NB4 (cell line): Measurements from ENCODE around the gene RS1.

Experiments used
- DNase-seq: peaks from one replicate; pipeline ENCODE4 v3.0.0; 2010; ENCODE audit warnings: low read depth
- H3K4me3 ChIP-seq: one replicate; pipeline ENCODE4 v1.5.1; 2011; ENCODE audit warnings: mild to moderate bottlenecking, low read depth, low read length, moderate library complexity
- MYC ChIP-seq: IDR thresholded peaks from 2 replicates; pipeline ENCODE4 v1.6.1; 2011; ENCODE audit warnings: low read depth, low read length
- POLR2A ChIP-seq: IDR thresholded peaks from 2 replicates; pipeline ENCODE4 v1.6.1; 2011; ENCODE audit warnings: mild to moderate bottlenecking; ENCODE audit not compliant: insufficient read length; ENCODE audit errors: extremely low read depth
- TF ChIP-seq, protein P1 (sequence below): IDR thresholded peaks from 2 replicates; pipeline ENCODE4 v1.6.1; 2011; ENCODE audit warnings: low read depth, low read length
- TF ChIP-seq, protein P2 (sequence below): IDR thresholded peaks from one replicate; pipeline ENCODE4 v1.5.1; 2012; ENCODE audit warnings: low read depth, low read length

The RS1 gene

DNA sequence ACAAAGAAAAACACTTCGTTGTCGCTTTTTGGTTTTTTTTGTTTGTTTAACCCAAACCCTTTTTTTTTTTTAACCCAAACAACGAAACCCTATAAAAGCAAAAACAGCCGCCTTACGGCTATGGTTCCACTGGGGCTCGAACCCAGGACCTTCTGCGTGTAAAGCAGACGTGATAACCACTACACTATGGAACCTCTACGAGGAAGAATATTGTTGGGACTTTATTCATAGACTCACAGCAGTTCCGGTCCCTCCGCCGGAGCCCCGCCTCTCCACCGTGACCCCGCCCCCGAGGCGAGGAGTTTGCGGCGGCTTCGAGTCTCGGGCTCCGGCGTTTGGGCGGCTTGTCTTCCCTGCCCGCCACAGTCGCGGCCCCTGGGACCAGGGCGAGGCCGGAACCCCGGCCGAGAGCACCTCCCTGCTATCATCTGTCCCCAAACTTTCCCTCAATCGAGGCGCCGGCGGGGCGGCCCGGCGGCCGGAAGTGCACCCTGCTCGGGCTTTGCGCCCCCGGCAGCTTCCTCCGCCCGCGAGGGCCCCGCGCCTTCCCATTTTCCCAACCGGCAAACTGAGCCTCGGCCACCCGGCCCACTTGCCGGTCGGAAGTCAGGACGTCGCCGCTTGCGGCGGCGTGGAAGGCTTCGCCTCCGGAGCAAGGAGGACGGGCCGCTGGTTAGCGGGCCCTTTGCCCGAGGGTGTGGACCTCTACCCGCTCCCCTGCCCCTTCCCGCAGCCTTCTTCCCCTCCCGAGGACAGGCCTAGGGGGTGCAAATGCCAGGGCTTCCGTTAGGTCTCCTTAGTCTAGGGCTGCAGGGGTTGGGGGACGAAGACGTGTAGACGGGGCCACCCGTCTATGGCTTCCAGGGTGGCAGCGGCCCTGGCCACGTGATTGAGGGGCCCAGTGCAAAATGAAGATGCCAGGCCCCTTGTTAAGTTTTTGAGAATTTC lies 3.2 kb upstream of the RS1 start:
- peak overlapping the region; percentile 57 for H3K4me3 ChIP-seq
- DNase-seq, result peak; percentile 74
- peak; percentile 32 for TF ChIP-seq POLR2A
- TF ChIP-seq, protein P1, sequence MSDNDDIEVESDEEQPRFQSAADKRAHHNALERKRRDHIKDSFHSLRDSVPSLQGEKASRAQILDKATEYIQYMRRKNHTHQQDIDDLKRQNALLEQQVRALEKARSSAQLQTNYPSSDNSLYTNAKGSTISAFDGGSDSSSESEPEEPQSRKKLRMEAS, result no peak; the same call in 1 of the 2 replicates

DNA sequence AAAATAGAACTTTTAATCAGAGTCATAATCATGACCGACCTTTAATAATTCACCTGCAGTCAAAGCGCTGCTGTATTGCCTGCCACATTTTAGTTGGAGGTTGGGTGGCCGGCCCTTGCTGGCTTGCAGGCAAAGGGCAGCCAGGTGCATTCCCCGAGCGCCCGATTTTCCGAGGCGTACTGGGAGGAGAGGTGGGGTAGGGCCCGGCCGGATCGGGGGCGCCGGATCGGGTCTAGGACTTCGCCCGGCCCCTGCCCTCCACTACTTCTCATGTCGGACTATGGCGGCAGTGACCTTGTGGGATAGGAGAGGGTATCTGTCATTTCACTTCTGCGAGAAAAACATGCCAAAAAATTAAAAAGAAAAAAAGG lies 2.5 kb upstream of the RS1 start:
- TF ChIP-seq MYC (no peak), POLR2A (no peak)
- TF ChIP-seq, protein P1, result no peak
- TF ChIP-seq, protein P2, sequence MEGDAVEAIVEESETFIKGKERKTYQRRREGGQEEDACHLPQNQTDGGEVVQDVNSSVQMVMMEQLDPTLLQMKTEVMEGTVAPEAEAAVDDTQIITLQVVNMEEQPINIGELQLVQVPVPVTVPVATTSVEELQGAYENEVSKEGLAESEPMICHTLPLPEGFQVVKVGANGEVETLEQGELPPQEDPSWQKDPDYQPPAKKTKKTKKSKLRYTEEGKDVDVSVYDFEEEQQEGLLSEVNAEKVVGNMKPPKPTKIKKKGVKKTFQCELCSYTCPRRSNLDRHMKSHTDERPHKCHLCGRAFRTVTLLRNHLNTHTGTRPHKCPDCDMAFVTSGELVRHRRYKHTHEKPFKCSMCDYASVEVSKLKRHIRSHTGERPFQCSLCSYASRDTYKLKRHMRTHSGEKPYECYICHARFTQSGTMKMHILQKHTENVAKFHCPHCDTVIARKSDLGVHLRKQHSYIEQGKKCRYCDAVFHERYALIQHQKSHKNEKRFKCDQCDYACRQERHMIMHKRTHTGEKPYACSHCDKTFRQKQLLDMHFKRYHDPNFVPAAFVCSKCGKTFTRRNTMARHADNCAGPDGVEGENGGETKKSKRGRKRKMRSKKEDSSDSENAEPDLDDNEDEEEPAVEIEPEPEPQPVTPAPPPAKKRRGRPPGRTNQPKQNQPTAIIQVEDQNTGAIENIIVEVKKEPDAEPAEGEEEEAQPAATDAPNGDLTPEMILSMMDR, result no peak
- no peak for DNase-seq
- H3K4me3 ChIP-seq, result peak overlapping the region; percentile 57

DNA sequence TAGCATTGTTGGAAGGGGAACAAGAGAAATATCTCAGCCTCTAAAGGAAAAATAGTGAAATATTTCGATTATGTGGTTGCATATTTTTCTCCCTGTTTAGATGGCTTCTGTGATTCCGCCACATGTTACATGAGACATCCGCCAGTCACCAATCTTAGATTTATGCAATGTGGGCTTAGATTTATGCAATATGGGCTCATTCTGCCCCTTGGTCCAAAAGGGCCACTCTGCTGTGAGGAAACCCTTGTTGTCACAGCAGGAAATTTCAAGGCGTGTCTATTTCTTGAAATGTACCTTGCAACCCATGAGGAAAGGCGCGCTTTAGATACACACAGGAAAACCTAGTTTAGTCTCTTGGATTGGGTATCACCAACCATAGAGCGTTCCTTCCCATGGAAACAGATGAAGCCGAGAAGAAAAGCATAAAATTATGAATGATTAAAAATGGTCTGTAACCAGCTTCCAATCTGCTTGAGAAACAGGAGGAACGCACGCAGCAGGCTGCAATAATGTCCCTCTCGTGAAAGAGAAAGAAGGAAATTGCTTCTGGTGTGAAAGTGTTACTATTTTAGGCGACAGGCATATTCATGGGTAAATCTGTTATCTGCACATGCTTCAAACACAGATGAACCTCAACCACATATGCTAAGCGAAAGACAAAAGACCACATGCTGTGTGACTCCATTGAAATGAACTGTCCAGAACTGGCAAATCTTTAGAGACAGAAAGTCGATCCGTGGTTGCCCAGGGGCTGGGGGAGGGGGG lies 3.7 kb downstream of the RS1 start:
- no peak overlapping the region for H3K4me3 ChIP-seq
- TF ChIP-seq, protein P1, result no peak
- TF ChIP-seq MYC (no peak), POLR2A (no peak)
- TF ChIP-seq, protein P2, result no peak
- no peak for DNase-seq

DNA sequence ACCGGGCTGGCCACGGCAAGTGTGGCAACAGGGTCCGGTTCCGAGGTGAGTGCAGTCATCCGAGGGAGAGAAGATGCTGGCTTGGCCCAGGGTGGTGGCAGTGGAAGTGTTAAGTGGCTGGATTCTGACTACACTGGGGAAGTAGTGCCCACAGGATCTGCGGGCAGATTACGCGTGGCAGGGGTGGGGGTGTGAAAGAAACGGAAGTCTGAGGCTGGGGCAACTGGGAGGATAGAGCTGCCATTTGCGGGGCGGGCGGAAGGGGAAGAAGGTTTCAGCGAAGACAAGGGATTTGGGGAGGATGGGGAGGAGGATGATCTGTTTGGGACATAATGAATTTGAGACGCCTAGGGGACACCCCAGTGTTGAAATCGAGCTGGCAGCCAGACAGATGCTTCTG lies 5.3 kb downstream of the RS1 start:
- H3K4me3 ChIP-seq, result no peak overlapping the region
- TF ChIP-seq, protein P2, result no peak
- TF ChIP-seq, protein P1, result no peak
- TF ChIP-seq POLR2A (no peak), MYC (no peak)
- DNase-seq, result no peak

DNA sequence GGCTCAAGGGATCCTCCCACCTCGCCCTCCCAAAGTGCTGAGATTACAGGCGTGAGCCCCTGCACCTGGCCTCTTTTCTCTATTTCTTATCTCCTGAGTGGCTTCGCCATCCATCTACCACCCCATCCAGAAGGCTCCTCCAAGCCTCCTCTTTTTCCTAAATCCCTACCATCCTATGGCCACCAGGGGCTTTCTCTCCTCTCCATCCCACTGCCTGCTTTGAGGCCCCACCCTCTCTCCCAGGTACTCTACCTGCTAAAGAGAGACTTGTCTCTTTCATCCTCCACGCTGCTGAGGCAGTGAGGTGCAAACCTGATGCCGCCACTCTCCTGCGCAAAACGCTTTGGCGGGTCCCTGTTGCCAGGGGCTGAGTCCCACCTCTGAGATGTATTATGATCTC lies 7.0 kb downstream of the RS1 start:
- no peak overlapping the region for H3K4me3 ChIP-seq
- DNase-seq, result no peak
- TF ChIP-seq, protein P1, result no peak
- TF ChIP-seq MYC (no peak), POLR2A (no peak)
- TF ChIP-seq, protein P2, result no peak

DNA sequence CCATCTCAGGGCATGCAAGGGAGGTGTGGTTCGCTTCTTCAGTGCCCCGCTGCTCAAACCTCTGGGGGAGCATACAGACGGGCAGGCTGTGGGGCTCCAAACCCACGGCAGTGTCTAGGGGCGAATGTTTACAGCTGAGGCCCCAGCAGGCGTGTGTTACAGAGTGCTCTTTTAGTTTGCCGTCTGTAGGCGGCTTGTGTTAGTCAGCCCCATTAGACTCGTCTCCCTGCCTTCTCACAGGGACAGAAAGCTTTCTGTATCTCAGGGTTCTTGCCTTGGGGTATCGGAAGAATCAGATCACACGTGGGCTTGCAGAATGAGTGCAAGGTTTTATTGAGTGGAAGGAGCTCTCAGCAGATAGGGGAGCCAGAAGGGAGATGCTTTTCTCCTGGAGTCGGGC lies 10.6 kb downstream of the RS1 start:
- H3K4me3 ChIP-seq, result no peak overlapping the region
- TF ChIP-seq, protein P1, result no peak
- TF ChIP-seq POLR2A (no peak), MYC (no peak)
- no peak for DNase-seq
